Neutrophil (primary cell): Measurements from ENCODE around the gene RHEB.
A peak's percentile ranks its signal among the peaks of the same experiment; 100 is the strongest.

ENCODE experiments used
- H3K27ac ChIP-seq: fragments of 200-600 bp; sonication (generic); 2 replicates; pipeline ENCODE4 v1.5.1; 2016; ENCODE audit warnings: mild to moderate bottlenecking, moderate library complexity
- H3K27me3 ChIP-seq: fragments of 200-600 bp; sonication (generic); 2 replicates; pipeline ENCODE4 v1.6.0; 2016; ENCODE audit warnings: mild to moderate bottlenecking
- H3K36me3 ChIP-seq: fragments of 200-600 bp; sonication (generic); 2 replicates; pipeline ENCODE4 v1.5.1; 2017
- H3K4me1 ChIP-seq, 2 experiments: fragments of 200-600 bp in 1 of 2; sonication (generic) in 1 of 2; 1 replicate in 1 of 2; 2 replicates in 1 of 2; pipeline versions ENCODE4 v1.5.1 to v1.6.1; 2013 to 2016; ENCODE audit warnings: low read depth in 1 of 2, low read length in 1 of 2, mild to moderate bottlenecking in 1 of 2, moderate library complexity in 1 of 2; ENCODE audit not compliant: control insufficient read depth in 1 of 2, insufficient read depth in 1 of 2
- H3K4me3 ChIP-seq, 2 experiments: fragments of 200-600 bp in 1 of 2; sonication (generic) in 1 of 2; 1 replicate in 1 of 2; 2 replicates in 1 of 2; pipeline ENCODE4 v1.5.1; 2013 to 2016; ENCODE audit warnings: low read depth in 1 of 2, low read length in 1 of 2, mild to moderate bottlenecking in 1 of 2, moderate library complexity in 1 of 2
- H3K9me3 ChIP-seq: fragments of 200-600 bp; sonication (generic); 2 replicates; pipeline ENCODE4 v1.5.1; 2016
- CTCF ChIP-seq: fragments of 200-600 bp; sonication (generic); IDR thresholded peaks from 2 replicates; pipeline ENCODE4 v1.5.1; 2016; ENCODE audit warnings: antibody characterized with exemption

Gene RHEB

DNA sequence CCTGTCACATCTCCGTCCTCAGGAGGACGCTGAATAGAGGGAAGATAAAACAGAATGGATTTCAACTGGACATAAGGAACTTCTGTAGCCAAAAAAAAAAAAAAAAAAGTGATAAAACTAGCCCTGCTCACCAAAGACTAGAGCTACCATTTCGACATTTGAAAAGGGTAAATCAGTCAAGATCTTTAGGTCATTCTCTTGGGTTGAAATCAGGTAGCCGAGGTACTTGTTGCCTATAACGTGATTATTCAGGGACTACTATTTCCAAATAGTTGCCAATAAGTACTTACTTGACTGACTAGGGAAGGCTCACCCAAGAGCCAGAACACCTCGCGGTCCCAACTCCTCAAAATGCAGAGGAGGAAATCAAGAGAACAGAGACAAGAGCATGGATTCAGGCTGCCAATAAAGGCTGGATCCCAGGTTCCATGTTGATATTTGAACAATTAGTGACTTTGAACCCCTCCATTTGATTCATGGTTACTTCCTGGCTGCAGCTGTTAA lies 2.0 kb downstream of the RHEB start:
- Histone ChIP-seq H3K27me3 (peaks cover 6% of the 10 kb centered on the region), H3K4me3 (peak overlapping the region; percentile 72 to 76), H3K4me1 (peaks cover 32 to 37% of the 10 kb centered on the region in 2 experiments), H3K9me3 (no peaks in the 10 kb centered on the region), H3K36me3 (no peaks in the 10 kb centered on the region), H3K27ac (peak overlapping the region; percentile 98)
- TF ChIP-seq CTCF, result no peak

- no peaks in the 10 kb centered on the region for H3K36me3 ChIP-seq
- H3K4me3 ChIP-seq, result no peak overlapping the region
- peaks cover 24 to 34% of the 10 kb centered on the region in 2 experiments for H3K4me1 ChIP-seq
- no peaks in the 10 kb centered on the region for H3K9me3 ChIP-seq
- H3K27me3 ChIP-seq, result no peaks in the 10 kb centered on the region
- no peak for TF ChIP-seq CTCF
- H3K27ac ChIP-seq, result no peak overlapping the region
Observed at GRCh38 chr7:151515276-151515565, 4.5 kb downstream of the RHEB start.

GRCh38 chr7:151514461-151515275 lies 5.0 kb downstream of the RHEB start:
- Histone ChIP-seq H3K36me3 (no peaks in the 10 kb centered on the region), H3K4me3 (no peak overlapping the region), H3K9me3 (no peaks in the 10 kb centered on the region), H3K27me3 (no peaks in the 10 kb centered on the region), H3K27ac (no peak overlapping the region), H3K4me1 (peaks cover 24 to 32% of the 10 kb centered on the region in 2 experiments)
- no peak for TF ChIP-seq CTCF

DNA sequence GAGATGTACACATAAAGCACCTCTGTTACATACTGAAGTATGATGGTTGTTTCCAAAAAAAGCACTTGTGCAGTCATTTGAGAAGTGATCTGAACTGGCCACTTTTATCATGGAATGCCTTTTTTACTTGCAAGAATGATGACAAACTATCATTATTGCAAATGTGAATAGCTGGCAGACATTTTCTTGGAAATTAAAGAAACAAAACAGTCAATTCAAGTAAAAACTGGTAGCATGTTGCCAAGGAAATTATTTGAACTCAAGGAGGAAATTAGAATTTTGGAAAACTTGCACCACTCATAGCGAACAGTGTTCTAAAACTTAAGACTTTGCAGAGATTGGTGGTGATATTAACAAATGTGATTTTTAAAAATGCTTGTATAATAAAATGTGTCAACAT lies 6.6 kb downstream of the RHEB start:
- Histone ChIP-seq H3K27ac (no peak overlapping the region), H3K27me3 (no peaks in the 10 kb centered on the region), H3K36me3 (no peaks in the 10 kb centered on the region), H3K9me3 (no peaks in the 10 kb centered on the region), H3K4me1 (peaks cover 17 to 26% of the 10 kb centered on the region in 2 experiments), H3K4me3 (no peak overlapping the region)
- TF ChIP-seq CTCF, result no peak

- peaks cover 9 to 18% of the 10 kb centered on the region in 2 experiments for H3K4me1 ChIP-seq
Observed at GRCh38 chr7:151512353-151512752, 7.3 kb downstream of the RHEB start.

More at GRCh38 chr7:151512353-151512752, 7.3 kb downstream of the RHEB start:
- Histone ChIP-seq H3K27ac (no peak overlapping the region), H3K36me3 (no peaks in the 10 kb centered on the region), H3K9me3 (no peaks in the 10 kb centered on the region), H3K27me3 (no peaks in the 10 kb centered on the region), H3K4me3 (no peak overlapping the region)
- no peak for TF ChIP-seq CTCF
